GM12891 (cell line): Measurements from ENCODE around the gene ELOVL1. TPM values are rescaled to one million over a fixed set of nuclear protein-coding genes. Genes with fewer than 3 reads are reported as not detected.
"Not testable (repeated sequence)": the region's sequence is repeated elsewhere in the genome, so short reads cannot be mapped to it uniquely, and the experiment has no call there.

Source experiments
- DNase-seq: peaks from one replicate; pipeline ENCODE4 v3.0.0; 2011; ENCODE audit warnings: low spot score; ENCODE audit not compliant: insufficient read length
- FAIRE-seq: peaks from 2 replicates; lab custom pipeline; 2011; peaks lifted over from hg19 to GRCh38; lab: Jason Lieb, UNC
- PAX5 ChIP-seq: IDR thresholded peaks from 2 replicates; pipeline ENCODE4 v1.6.1; 2011; ENCODE audit warnings: low read length, moderate library complexity, mild to moderate bottlenecking; ENCODE audit not compliant: insufficient read depth, severe bottlenecking
- POLR2A ChIP-seq: IDR thresholded peaks from 2 replicates; pipeline ENCODE4 v1.6.1; 2011; ENCODE audit warnings: low read depth, low read length, control low read depth
- POLR2AphosphoS5 ChIP-seq: IDR thresholded peaks from 2 replicates; pipeline ENCODE4 v1.6.1; 2011; ENCODE audit warnings: low read depth, low read length, control low read depth
- POU2F2 ChIP-seq: IDR thresholded peaks from 2 replicates; pipeline ENCODE4 v1.6.1; 2011; ENCODE audit warnings: low read depth, mild to moderate bottlenecking, control low read depth, low read length, moderate library complexity
- SPI1 ChIP-seq: IDR thresholded peaks from 2 replicates; pipeline ENCODE4 v1.6.1; 2011; ENCODE audit warnings: low read depth, low read length, control low read depth
- TAF1 ChIP-seq: IDR thresholded peaks from 2 replicates; pipeline ENCODE4 v1.6.1; 2011; ENCODE audit warnings: low read depth, low read length, control low read depth
- polyA plus RNA-seq: library from polyadenylated mRNA; unstranded; fragments of >200 nt; gene quantifications from one replicate; pipeline ENCODE4 v1.2.1, GENCODE V29; 2012; ENCODE audit warnings: low read depth, missing spikeins, inconsistent platforms; ENCODE audit not compliant: missing spikeins

ELOVL1 gene
- 63.5 TPM for polyA plus RNA-seq

DNA sequence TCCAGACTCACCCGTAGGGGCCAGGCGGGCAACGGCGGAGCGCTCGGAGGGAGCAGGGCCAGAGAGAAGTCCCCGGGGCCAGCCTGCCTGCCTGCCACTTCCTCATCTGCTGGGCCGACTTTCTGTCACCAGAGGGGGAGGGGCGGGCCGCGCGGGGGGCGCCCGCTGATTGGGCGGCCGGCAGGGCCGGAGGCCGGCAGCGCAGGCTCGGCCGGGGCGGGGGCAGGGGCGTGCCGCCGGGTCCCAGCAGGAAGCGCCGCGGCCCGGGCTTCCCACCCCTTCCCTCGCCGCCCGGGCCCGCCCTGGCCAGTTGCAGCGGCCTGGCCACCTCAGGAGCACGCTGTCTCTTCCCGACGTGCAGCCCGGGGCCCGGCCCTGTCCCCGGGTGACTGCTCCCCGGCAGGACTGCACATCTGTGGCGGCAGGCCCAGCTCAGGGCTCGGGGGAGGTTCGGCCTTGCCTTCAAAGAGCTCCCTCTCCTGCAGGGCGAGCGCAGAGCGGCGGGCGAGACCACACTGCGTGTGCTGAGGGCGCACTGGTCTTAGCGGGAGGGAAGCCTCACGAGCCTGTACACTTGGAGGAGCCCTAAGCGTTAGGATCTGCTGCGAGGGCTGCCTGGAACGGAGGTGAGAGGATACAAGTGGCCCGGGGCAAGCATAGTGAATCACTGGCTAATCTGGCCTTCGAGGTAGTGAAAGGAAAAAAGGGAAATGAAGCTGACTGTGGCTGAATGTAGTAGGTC, at the start of gene ELOVL1:
TSS of gene ELOVL1 (minus strand) at position 108 of the 742 bp plus-strand sequence. CDS start 2,402 bp downstream, outside the sequence.
- peak; percentile 92 for FAIRE-seq

GRCh38 chr1:43415901-43416300, 48.1 kb upstream of the ELOVL1 start:
- DNase-seq, result no peak
- no peak for TF ChIP-seq PAX5
- no peak for TF ChIP-seq POLR2A
- no peak for TF ChIP-seq POU2F2
- TF ChIP-seq SPI1, result no peak
- TF ChIP-seq POLR2AphosphoS5, result no peak
- TF ChIP-seq TAF1, result no peak
- FAIRE-seq, result no peak

More for the DNA sequence above, at the start of gene ELOVL1:
- TF ChIP-seq POU2F2, result peak; percentile 69
- no peak for TF ChIP-seq PAX5
- TF ChIP-seq TAF1, result peak; percentile 71; the same call in 1 of the 2 replicates
- TF ChIP-seq SPI1, result peak; percentile 91
- peak; percentile 86 for TF ChIP-seq POLR2A
- peak; percentile 92 for TF ChIP-seq POLR2AphosphoS5
- peak; percentile 98 for DNase-seq

DNA sequence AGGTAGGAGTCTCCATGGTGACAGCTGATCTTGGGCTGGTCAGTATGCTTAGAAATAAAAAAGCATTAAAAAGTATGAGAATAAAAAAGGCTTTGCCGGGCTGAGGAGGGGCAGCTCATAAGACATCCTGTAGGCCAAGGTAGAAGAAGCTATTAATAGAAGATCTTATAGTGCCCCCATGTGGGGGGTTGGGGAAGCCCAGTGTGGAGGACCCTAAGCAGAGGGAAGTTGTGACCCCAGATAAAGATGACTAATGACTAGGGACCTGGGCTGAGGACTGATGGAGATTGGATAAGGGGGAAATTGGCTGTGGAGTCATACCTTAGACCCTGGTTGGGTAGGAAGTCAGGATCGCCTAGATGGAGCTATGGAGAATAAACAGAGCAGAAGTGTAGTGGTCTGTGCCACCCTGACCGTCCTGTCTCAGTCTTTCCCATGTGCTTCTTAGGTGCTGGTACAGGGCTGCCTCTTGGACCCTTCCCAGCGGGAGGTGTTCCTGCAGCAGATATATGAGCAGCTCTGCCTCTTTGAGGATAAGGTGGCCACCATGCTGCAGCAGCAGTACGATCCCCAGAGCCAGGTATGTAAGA, 46.9 kb upstream of the ELOVL1 start:
- DNase-seq, result no peak
- no peak for FAIRE-seq
- TF ChIP-seq POLR2A (no peak), POLR2AphosphoS5 (no peak), TAF1 (no peak), POU2F2 (no peak), SPI1 (no peak), PAX5 (no peak)

DNA sequence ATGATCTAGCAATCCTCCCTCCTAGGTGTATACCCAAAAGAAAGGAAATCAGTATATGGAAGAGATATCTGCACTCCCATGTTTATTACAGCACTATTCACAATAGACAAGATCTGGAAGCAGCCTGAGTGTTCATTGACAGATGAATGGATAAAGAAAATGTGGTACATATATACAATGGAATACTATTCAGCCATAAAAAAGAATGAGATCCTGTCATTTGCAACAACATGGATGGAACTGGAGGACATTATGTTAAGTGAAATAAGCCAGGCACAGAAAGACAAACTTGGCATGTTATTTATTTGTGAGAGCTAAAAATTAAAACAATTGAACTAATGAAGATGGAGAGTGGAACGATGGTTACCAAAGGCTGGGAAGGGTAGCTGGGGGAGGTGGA, 45.6 kb upstream of the ELOVL1 start:
- not testable (repeated sequence) for DNase-seq, FAIRE-seq

DNA sequence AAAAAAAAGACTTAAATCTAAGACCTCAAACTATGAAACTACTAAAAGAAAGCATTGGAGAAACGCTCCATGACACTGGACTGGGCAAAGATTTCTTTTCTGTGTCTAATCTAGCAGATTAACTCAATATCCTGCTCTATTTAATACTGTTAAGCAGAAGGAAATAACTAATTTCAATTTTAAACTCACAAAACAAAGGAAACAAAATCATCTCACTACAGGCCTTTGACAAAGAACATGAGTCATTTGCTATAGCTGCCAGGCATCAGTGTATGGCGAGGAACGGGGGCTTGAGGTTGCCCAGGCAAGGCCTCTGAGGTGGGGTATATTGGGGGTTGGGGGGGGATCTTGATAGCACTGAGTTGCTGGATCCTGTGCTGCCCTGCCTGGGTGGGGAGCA, 42.8 kb upstream of the ELOVL1 start:
- DNase-seq (no peak), FAIRE-seq (no peak)
- no peak for TF ChIP-seq POLR2A
- TF ChIP-seq POU2F2, result no peak
- no peak for TF ChIP-seq TAF1
- no peak for TF ChIP-seq POLR2AphosphoS5
- no peak for TF ChIP-seq PAX5
- TF ChIP-seq SPI1, result no peak

DNA sequence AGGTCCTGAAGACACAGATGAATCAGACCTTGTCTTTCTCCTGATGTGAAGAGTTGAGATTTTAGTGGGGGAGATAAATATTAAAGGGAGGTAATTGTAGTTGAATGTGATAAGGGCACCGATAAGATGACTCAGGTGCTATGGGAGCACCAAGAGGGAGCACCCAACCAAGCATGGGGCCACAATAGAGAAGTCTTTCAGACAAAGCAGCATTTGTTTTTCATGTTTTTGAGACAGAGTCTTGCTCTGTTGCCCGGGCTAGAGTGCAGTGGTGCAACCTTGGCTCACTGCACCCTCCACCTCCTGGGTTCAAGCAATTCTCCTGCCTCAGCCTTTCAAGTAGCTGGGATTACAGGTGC, 38.0 kb upstream of the ELOVL1 start:
- DNase-seq (no peak), FAIRE-seq (no peak)
- no peak for TF ChIP-seq POLR2A
- TF ChIP-seq POU2F2, result no peak
- no peak for TF ChIP-seq TAF1
- TF ChIP-seq POLR2AphosphoS5, result no peak
- TF ChIP-seq PAX5, result no peak
- TF ChIP-seq SPI1, result no peak

- DNase-seq (no peak), FAIRE-seq (no peak)
- no peak for TF ChIP-seq POLR2AphosphoS5
- TF ChIP-seq SPI1, result no peak
- no peak for TF ChIP-seq POU2F2
- TF ChIP-seq POLR2A, result no peak
- no peak for TF ChIP-seq TAF1
- TF ChIP-seq PAX5, result no peak
Observed at GRCh38 chr1:43405219-43405875, 37.5 kb upstream of the ELOVL1 start.

DNA sequence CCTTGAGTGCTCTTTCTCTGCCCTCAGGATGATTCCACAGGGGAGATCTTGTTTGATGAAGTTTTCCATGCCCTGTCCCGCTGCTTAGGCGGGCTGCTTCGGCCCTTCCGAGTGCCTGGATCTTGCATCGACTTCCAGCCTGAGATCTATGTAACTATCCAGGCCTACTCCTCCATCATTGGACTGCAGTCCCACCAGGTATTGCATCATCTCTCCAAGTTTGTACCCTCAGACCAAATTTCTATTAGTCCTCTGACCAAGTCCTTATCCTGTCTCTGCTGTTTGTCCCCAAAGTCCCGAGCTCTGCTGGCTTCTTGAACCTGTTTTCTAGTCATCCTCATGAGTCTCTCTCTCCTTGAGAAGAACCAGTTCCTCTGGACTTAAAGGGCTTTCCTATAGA, 36.5 kb upstream of the ELOVL1 start:
- DNase-seq, result no peak
- FAIRE-seq, result no peak
- TF ChIP-seq POU2F2, result no peak
- no peak for TF ChIP-seq PAX5

DNA sequence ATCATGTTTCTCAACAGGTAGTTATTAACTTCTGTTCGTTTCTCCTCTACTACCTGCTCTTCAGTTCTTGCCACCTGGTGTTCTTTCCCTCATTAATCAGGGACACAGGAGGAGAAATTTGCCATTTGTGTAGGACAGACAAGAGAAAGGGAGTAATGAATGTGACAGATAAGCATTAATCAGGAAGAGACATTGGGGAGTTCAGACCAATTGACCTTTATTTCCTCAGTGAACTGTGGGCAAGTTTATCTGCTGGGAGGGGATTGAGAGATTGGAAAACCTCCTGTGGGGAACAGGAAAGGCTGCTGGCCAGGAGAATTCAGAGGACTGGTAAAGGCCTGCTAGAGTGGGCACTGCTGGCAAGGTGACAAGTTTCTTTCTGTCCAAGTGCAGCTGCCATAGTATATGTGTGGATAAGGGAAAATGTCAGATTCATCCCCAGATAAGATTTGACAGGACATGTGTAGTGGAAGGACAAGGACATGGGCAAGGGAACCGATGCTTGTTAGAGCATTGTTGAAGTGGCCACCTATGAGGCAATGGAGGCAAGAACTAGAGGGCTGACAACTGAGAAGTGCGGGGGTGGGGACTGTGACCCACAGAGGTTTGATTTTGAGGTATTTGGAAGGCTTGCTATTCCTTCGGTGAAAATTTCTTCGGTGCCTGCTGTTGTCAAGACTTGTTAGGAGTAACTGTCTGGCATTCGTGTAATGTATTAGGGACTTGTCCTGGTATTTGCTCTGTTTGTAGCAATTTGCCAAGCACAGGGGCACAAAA, 34.5 kb upstream of the ELOVL1 start:
- FAIRE-seq (no peak), DNase-seq (no peak)
- TF ChIP-seq POLR2A, result no peak
- TF ChIP-seq PAX5, result no peak

- DNase-seq, FAIRE-seq: not testable (repeated sequence)
Observed at GRCh38 chr1:43400441-43400840, 32.6 kb upstream of the ELOVL1 start.
